Activated CD8-positive, alpha-beta memory T cell treated with anti-CD3 and anti-CD28 coated beads, Interleukin-2, amount 50 U/mL, for 24 hours (primary cell): ENCODE results near the gene PTPRM.

ENCODE experiments used
- DNase-seq: peaks from one replicate; pipeline ENCODE4 v3.0.0-alpha.2; 2020; ENCODE audit errors: extremely low read depth

PTPRM gene

DNA sequence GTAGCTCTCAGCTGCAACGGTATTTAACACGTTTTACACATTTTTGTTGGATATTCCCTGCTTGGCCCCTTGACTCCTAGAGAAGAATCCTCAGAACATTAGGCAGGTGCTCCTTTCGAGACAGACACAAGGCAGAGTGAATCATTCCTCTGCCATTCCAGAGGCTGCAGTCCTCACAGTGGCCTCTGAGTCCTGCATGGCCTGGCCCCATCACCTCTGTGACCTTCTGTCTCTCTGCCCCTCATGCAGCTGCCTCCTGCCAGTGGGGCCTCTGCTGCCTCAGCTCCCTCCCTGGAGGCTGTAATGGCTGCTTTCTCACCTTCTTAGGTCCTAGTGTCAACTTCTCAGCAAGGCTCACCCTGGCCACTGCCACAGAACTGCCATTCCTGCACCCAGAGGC lies 101.3 kb downstream of the PTPRM start:
- DNase-seq: no peak

DNA sequence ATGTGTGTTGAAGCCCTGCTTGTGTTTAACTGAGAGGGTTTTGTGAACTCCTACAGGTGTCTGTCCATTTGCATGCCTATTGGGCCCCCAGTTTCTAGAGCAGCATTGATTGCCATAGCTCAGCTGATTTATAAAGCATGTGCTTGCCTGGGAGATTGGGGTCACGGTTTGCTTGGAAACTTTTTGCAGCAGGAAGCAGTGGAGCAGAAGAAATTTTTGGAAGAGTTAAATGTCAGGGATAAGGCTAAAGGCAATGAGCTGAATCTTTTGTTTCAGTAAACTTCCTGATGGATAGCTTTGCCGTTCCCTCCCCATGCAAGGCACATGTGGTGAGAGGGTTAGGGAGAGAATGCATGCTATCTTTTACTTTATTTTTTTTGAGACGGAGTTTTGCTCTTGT lies 102.2 kb downstream of the PTPRM start:
- no peak for DNase-seq

DNA sequence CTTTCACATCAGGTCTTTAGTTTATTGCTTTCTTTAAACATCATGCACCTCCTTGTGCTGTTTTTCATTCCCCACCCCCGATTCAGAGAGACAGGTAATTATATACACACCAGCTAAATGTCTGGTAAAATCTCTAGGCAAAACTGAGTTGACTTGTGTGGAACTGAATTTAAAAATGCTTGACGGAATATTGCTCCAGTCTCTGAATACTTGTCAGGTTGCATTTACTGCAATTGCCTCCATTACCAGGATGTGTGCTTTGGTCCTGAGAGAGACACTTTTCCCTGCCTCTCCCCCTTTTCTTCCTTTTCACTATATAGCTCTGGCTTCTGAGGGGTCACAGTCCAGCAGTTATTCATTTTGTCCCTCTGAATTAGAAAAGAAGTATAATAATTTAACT lies 104.0 kb downstream of the PTPRM start:
- no peak for DNase-seq

DNA sequence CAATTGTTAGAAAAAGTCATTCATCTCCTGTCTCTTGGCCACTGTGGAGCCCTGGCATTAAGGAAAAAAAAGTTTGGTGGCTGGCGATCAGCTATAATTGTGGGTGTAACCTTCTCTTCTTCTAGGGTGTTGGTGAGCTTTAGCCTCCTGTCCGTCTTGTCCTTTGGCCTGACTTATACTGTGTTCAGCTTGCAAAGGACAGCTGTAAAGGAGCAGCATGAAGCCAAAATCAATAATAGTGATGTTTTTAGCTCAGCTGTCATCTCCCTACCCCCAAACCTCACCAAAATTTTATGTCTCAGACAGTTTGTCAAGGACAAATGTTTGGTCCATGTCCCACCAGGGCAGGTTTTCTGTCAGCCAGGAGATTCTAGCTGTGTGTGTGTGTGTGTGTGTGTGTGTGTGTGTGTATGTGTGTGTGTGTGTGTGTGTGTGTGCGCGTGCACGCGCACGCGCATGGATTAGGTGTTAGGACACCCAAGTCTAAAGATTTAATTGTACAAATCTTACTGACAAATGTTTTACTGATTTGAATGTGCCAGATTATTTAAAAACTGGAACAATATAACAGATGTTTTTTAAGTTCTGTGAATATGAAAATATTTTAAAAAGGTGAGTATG lies 109.2 kb downstream of the PTPRM start:
- no peak for DNase-seq

DNA sequence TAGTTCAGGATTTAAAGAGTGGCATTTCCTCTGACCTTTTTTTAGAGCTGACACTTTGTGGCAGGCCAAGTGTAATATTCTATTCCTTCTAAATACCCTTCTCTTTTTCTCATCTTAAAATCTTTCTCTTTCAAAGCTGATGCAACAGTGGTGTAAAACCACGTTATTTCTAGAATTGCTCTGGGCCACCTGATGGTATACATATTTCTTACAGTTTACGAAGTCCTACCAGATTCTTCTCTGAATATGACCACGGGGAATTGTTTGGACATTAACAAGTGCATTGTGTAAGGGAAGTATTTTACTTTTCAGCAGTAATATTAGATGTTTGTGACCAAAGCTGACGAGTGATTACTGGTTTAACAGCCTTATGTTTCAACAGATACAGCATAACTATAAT lies 109.9 kb downstream of the PTPRM start:
- DNase-seq: no peak

DNA sequence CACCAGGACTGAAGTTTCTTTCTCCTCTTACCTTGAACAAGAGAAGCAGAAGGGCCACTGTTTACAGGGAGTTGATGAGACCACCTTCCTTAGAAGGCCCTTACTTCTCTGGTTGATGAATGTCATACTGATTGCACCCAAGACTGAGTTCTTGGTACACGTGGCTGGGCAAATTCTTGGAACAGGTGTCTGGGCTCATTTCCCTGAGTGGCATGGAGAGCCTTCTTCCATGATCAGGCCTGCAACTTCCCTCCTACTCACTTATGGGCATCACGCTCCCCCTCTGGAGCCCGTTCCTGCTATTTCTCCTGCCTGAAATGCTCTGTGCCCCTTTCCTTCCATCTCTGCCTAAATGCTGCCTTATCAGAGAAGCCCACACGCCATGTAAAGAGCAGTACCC lies 110.3 kb downstream of the PTPRM start:
- DNase-seq: no peak

DNA sequence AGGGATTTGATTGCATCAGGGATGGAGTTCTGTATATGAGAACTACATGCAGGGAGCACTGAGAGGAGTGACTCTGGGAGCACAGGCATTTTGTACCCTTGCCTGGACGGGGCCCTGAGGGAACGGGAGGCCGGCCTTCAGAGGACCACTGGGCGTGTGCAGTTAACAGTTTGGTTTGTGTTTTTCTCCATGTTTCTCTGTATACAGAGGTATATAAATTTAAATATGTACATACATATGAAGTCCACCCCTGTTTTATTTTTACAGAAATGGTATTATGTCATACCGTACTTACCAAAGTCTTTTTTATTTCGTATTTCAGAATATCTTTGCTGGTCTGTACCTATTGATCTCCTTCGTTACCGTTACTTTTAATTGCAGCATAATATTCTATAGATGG lies 111.3 kb downstream of the PTPRM start:
- DNase-seq: no peak

DNA sequence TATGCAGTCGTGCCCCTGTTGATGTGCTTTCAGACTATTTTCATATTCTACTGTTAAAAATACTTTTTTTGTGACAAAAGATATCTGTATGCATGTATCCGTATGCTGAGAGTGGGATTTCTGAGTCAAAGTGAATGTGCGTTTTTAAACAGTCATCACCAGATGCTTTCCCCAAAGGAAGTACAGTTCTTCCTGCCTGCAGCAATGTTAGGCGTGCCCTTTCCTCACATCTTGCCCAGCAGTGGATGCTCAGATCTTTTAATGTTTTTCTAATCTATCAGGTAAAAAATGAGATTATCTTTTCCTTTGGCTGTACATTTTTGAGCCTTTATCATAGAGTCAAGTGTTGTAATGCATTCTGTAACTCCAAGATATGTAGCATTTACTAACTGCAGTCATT lies 111.7 kb downstream of the PTPRM start:
- no peak for DNase-seq

DNA sequence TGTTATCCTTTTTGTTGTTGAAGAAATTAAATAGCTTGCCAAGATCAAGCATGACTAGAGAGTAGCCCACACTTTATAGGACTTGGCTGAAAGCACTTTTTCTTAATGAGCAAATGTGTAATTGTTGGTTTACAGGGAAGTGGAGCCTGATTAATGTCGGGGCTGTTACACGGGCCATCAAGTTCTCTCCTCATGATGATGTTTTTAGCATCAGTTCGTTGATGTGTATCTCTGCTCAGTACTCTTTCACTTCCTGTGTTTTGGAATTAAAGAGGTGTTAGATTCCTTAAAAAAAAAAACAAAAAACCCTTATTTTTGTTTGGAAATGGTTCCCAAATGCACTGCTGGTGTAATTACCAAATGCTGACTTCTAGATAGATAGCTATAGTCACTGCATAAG lies 114.2 kb downstream of the PTPRM start:
- no peak for DNase-seq

DNA sequence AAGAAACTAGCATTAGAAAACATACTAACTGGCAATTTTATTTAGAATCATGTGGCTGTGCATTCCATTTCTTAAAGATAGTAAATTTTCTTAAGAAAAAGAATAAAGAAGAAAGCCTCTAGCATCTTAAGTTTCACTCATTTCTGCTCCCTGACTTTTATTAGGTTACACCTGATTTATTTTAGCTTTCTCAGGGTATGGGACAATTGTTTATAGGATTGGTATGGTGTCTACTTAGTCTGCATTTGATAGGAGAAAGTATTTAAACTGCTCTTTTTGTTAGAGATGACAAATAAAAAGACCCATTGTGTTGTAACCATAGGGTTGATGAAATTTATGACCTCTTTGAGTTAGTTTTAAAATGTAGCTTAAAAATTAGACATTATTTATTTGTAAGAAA lies 115.2 kb downstream of the PTPRM start:
- no peak for DNase-seq

DNA sequence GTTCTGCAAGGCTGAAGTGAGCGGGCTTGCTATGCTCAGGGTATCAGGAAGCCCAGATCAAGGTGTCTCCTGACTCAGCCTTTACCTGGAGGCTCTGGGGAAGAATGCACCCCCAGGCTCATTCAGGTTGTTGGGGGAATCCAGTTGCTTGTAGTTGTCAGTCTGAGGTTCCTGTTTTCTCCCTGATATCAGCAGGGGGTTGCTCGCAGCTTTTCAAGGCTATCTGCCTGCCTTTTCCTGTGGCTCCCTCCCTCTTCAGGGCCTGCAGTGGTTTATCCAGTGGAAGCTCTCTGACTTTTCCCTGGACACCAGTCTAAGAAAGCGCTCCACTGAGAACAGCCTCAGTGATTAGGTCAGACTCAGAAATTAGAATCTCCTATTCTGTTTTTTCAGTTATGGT lies 116.6 kb downstream of the PTPRM start:
- DNase-seq: no peak

DNA sequence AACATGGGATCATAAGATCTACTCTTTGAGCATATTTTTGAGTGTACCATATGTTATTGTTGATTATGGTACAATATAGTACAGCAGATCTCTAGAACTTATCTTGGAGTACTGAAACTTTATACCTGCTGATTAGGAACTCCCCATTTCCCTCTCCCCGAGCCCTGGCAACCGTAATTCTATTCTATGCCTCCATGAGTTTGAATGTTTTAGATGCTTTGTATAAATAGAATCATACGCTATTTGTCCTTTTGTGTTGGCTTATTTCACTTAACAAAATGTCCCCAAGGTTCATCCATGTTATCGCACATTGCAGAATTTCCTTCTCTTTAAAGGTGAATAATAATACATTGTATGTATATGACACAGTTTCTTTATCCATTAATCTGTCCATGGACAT lies 117.2 kb downstream of the PTPRM start:
- DNase-seq: no peak

DNA sequence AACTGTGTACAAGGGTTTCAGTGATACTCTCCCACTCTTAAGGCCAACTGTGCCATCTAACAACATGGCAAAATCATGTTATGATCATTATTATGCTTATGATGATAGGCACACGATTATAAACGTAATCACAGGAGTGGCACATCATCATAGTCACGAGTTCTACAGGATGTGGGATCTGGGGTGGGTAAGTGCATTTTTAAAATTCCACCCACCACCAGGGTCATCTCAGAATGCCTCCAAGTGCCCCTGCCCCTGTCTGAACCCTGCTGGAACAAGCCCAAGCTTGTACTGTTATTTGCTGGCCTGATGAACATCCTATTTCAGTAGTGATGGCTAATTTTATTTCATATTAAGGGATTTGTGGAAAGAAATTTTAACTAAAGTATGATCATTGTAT lies 117.8 kb downstream of the PTPRM start:
- no peak for DNase-seq

DNA sequence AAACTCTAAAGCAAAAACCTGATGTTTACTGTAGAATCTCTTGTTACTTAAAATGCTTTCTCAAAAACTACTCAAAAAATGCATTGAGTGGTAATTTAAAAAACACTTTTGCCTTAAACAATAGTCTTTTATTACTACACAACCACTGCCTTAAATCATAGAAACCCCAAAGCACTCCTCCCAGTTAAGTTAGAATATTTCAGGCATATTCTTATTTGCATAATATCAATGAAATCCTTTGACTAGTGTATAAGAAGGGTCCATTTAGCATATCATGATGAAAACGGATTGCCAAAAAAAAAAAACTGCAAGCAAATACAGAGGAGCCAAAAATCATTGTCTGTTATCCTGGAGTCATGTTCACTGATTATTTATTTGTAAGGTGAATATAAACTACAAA lies 119.2 kb downstream of the PTPRM start:
- DNase-seq: no peak

DNA sequence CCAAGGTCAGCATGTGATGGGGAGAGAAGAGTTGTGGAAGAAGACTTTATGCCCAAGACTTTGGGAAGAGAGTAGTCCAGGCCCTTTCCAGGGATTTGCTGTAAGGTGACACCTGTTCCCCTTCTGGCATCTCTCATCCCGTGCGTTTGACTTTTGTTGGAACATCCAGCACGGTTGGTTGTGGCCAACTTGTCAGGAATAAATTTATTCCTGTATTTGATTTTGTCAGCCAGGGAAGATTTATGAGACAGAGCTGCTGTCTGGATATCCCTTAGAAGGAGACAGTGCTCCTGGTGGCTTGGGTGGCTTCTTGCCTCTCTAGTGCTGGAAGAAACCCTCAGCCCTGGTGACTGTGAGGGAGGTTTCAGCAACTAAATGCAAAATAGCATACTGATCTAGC lies 121.5 kb downstream of the PTPRM start:
- DNase-seq: no peak

DNA sequence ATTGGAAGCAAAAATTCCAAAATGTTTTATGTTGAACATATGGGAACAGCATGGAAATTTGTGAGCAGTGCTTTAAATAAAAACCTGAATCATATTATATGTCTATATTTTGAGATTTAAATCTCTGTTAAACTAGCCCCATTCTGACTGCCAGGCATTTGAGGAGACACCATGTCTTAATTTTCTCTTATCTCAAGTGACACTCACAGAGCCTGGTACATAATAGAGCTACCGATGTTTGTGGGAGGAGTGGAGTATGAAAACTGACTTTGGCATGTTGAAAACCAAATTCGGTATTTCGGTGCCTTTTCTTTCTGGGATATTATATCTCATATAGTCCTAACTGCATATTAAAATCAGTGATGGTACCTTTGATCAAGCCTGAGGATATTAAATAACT lies 124.1 kb downstream of the PTPRM start:
- no peak for DNase-seq

DNA sequence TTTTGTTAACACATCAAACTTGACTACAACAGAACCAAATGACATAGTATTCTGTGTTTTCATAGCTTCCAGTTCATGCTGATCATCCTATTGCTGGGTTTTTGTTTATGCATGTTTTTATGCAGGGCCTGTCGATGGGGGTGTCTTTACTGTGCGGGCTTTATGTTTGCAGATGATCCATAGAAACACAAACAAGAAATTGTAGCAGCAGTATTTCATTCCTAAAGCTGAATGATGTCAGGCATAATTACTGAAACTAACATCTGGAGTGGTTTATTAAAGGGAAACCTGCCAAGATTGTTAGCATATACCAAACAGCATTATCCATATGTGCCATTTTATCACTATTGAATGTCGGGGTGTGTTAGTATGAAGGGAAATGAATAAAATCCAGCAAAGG lies 129.7 kb downstream of the PTPRM start:
- no peak for DNase-seq

DNA sequence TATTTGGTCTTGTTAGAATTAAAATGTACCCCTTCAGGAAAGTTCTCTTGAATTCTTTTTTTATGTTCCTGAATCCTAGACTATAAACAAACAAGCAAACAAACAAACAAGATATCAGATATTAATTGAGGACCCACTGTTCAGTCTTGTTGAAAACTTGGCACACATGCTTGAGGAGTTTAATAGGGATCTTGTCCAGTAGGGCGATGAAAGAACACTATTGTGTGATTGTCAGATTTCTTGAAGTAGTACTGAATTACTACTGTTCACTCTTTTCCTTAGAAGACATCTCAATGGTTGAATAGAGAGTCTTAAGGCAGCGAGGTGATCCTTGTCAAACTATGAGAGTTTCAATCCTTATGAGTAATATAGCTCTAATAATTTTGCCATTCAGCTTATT lies 130.2 kb downstream of the PTPRM start:
- no peak for DNase-seq

DNA sequence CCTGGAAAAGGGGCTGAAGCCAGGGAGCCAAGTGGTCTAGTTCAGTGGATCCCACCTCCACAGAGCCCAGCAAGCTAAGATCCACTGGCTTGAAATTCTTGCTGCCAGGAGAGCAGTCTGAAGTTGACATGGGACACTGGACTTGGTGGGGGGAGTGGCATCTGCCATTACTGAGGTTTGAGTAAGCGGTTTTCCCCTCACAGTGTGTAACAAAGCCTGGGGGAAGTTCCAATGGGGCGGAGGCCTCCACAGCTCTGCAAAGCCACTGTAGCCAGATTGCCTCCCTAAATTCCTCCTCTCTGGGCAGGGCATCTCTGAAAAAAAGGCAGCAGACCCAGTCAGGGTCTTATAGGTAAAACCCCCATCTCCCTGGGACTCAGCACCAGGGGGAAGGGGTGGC lies 144.4 kb downstream of the PTPRM start:
- DNase-seq: no peak

DNA sequence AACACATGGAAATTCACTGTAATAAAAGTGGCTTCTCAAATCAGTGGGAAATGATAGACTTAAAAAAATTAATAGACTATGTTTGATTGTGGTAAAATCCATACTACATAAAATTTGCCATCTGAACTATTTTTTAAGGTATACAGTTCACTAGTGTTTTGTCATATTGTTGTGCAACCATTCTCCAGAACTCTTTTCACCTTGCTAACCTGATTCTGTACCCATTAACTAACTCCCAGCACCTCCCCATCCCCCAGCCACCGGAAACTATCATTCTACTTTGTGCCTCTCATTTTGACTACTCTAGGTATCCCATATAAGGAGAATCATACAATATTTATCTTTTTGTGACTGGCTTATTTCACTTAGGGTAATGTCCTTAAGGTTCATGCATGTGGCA lies 153.3 kb downstream of the PTPRM start:
- no peak for DNase-seq

DNA sequence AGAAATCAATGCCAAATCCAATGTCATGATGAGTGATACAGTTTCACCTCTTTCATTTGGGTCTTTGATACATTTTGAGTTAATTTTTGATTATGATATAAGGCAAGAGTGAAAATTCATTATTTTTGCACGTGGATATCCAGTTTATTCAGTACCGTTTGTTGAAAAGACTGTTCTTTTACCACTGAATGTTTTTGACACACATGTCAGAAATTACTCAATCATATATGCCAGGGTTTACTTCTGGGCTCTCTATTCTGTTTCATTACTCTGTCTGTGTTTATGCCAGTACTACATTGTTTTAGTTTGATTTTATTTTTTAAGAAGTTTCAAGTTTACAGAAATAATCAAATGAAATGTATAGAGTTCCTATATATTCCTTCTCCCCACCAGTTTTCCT lies 154.4 kb downstream of the PTPRM start:
- DNase-seq: no peak

DNA sequence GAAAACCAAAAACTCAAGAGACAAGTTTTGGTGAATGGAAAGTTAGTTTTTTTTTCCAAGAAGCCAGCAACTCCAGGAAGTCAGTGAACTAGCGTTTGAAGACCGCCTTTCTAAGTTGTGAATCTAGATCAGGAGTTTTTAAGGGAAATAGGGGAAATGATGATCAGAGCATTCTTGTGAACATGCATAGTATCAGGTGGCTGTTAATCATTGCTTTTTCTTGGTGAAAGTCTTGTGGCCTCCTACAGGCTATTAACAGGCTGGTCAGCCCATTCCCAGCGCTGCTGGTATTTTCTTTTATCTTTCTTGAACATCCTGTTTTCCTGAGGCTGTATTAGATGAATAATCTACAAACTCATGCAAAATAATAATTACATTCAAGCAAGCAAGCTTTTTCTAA lies 155.8 kb downstream of the PTPRM start:
- DNase-seq: no peak

DNA sequence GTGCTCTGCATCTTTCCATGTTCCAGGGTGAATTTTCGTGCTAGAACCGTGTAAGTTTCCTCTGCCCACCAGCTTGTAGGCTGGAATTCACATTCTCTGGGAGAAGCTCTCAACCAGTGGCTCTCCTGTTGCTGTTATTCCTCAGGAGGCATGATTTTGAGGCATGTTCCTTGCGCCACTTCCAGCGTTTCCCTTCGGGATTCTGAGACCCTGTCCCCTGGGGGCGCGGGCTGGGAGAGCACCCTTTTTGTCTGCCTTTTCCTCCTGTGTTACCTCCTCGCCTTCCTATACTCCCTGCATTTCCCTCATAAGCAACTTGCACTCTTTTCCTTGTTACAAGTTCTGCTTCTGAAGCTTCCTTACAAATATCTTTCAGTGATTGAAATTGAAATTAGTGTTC lies 156.4 kb downstream of the PTPRM start:
- DNase-seq: no peak

DNA sequence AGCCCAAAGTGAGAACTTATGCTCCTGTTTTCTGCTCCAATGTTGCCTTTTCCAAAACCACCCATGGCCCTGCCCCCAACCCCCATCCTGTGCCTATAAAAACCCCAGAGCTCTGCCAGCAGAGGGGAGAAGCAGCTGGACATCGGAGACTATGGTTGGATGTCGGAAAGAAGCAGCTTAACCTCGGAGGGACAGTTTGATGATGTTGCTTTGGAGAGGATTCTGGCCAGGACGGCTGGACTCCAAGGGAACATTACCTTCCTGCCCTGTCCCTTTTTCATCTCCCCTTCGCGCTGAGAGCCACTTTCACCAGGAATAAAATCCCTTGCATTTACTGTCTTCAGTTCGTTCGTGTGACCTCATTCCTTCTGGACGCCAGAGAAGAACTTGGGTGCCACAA lies 158.4 kb downstream of the PTPRM start:
- no peak for DNase-seq

DNA sequence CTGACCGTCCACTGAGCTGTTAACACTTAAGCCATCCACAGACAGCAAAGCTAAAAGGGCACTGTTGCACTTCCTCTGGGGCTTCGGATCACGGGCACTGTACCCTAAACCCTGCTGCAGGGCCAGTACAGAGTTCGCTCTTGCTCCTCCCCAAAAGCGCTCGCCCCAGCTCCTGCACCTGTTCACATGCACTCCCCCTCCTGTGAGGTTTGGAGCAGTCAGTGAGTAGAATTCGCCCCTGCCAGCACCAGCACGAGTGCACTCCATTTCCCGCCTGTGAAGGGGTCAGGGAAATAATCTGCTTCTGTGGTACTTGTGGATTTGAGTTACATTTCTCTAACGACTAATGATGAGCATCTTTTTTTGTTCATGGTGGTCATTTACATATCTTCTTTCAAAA lies 158.8 kb downstream of the PTPRM start:
- DNase-seq: no peak
